Spinal cord (tissue), 10 donors: Measurements from ENCODE around the gene MMP10. TPM values are rescaled to one million over a fixed set of nuclear protein-coding genes. Genes with fewer than 3 reads are reported as not detected.
A peak's percentile ranks its signal among the peaks of the same experiment; 100 is the strongest.

Experiments used
- DNase-seq, 6 donors: peaks; one replicate each; pipeline versions ENCODE4 v3.0.0 to v3.0.0-alpha.2; 2013 to 2015; ENCODE audit warnings: low spot score in 6 of 6, low read depth in 4 of 6
- H3K27ac ChIP-seq: one replicate; pipeline ENCODE4 v1.5.1; 2013; ENCODE audit warnings: low read depth, low read length, control low read depth
- H3K27me3 ChIP-seq: one replicate; pipeline ENCODE4 v1.6.1; 2013; ENCODE audit warnings: low read length; ENCODE audit not compliant: control insufficient read depth, insufficient read depth
- H3K36me3 ChIP-seq: one replicate; pipeline ENCODE4 v1.6.1; 2013; ENCODE audit warnings: low read length; ENCODE audit not compliant: control insufficient read depth, insufficient read depth
- H3K4me1 ChIP-seq: one replicate; pipeline ENCODE4 v1.6.1; 2013; ENCODE audit warnings: low read length; ENCODE audit not compliant: control insufficient read depth, insufficient read depth
- H3K4me3 ChIP-seq: one replicate; pipeline ENCODE4 v1.5.1; 2013; ENCODE audit warnings: low read depth, low read length, control low read depth
- H3K9me3 ChIP-seq: one replicate; pipeline ENCODE4 v1.6.1; 2013; ENCODE audit warnings: low read length; ENCODE audit not compliant: control insufficient read depth, insufficient read depth
- WGBS: methylation state at CpG from one replicate; pipeline ENCODE4 v1.1.5; 2013; ENCODE audit warnings: missing lambda C conversion rate; ENCODE audit not compliant: insufficient coverage; 5-methylcytosine and 5-hydroxymethylcytosine counted together
- long read RNA-seq, 4 donors: transcript quantifications; one replicate each; lab custom pipeline, GENCODE V29; 2026
- polyA plus RNA-seq, 2 donors: library from polyadenylated mRNA; unstranded; fragments of 120-200 nt; gene quantifications; one replicate each; pipeline ENCODE4 v1.2.1, GENCODE V29; 2013; ENCODE audit not compliant: insufficient read length in 2 of 2
- total RNA-seq, 2 donors: library from RNA; depleted of rRNA in 1 of 2; stranded (reverse); fragments of 120-200 nt in 1 of 2; fragments of >200 nt in 1 of 2; gene quantifications; one replicate each; pipeline versions ENCODE4 v1.2.3 to v1.2.4, GENCODE V29; 2013 to 2014
- donor health status: healthy.

Gene MMP10
- total RNA-seq (under 1 TPM in 1 of 2 donors, not detected in 1; 0.39 TPM), polyA plus RNA-seq (not detected)
- long read RNA-seq, donor 1 = 0 reads
- long read RNA-seq, donor 2 = 0 reads
- long read RNA-seq, donor 3 = 0 reads
- long read RNA-seq, donor 4 = 0 reads

GRCh38 chr11:102780491-102780918 is at the start of gene MMP10:
Gene MMP10, minus strand, starts transcription at chr11:102780628. Its CDS starts 37 bp downstream, at chr11:102780591.
- H3K4me3 ChIP-seq = no peak within 1 kb of the TSS
- no peaks in the 10 kb centered on the region for H3K4me1 ChIP-seq
- no CpG with 5 or more reads among the region's 2 CpGs for WGBS
- H3K27ac ChIP-seq = no peak within 1 kb of the TSS
- H3K27me3 ChIP-seq = no peaks in the 10 kb centered on the region
- no peak for DNase-seq
- H3K9me3 ChIP-seq = no peaks in the 10 kb centered on the region
- H3K36me3 ChIP-seq = no peaks in the 10 kb centered on the region

- peak in 2 of 6 donors; percentile 59 to 86 for DNase-seq
- H3K4me3 ChIP-seq = no peak overlapping the region
- H3K36me3 ChIP-seq = no peaks in the 10 kb centered on the region
- H3K27ac ChIP-seq = no peak overlapping the region
- peaks cover 2% of the 10 kb centered on the region for H3K27me3 ChIP-seq
- H3K4me1 ChIP-seq = peaks cover 4% of the 10 kb centered on the region
- WGBS = 50% methylated on average over 3 of the region's 6 CpGs
- H3K9me3 ChIP-seq = peaks cover 3% of the 10 kb centered on the region
These were observed 49.0 kb upstream of the MMP10 start for GRCh38 chr11:102829316-102830000.

- Histone ChIP-seq H3K27me3 (no peaks in the 10 kb centered on the region), H3K4me3 (no peak overlapping the region), H3K27ac (no peak overlapping the region), H3K36me3 (no peaks in the 10 kb centered on the region), H3K4me1 (no peaks in the 10 kb centered on the region), H3K9me3 (peaks cover 6% of the 10 kb centered on the region)
- DNase-seq = no peak
- WGBS = no CpG with 5 or more reads among the region's 1 CpG
These were observed 44.1 kb upstream of the MMP10 start for GRCh38 chr11:102824556-102824955.

- no peaks in the 10 kb centered on the region for H3K36me3 ChIP-seq
- DNase-seq = no peak
- H3K4me1 ChIP-seq = no peaks in the 10 kb centered on the region
- no peaks in the 10 kb centered on the region for H3K27me3 ChIP-seq
- no peak overlapping the region for H3K4me3 ChIP-seq
- peaks cover 3% of the 10 kb centered on the region for H3K9me3 ChIP-seq
- WGBS = 93% methylated on average over 6 of the region's 6 CpGs
- H3K27ac ChIP-seq = no peak overlapping the region
These were observed 39.1 kb upstream of the MMP10 start for GRCh38 chr11:102819491-102819890.

GRCh38 chr11:102813484-102813883 is 33.1 kb upstream of the MMP10 start:
- no peaks in the 10 kb centered on the region for H3K27me3 ChIP-seq
- DNase-seq = no peak
- no peaks in the 10 kb centered on the region for H3K4me1 ChIP-seq
- no peaks in the 10 kb centered on the region for H3K9me3 ChIP-seq
- WGBS = 88% methylated on average over 1 of the region's 1 CpG
- no peak overlapping the region for H3K27ac ChIP-seq
- H3K36me3 ChIP-seq = no peaks in the 10 kb centered on the region
- no peak overlapping the region for H3K4me3 ChIP-seq

- Histone ChIP-seq H3K27ac (no peak overlapping the region), H3K36me3 (no peaks in the 10 kb centered on the region), H3K27me3 (no peaks in the 10 kb centered on the region), H3K4me3 (no peak overlapping the region), H3K4me1 (no peaks in the 10 kb centered on the region), H3K9me3 (no peaks in the 10 kb centered on the region)
- DNase-seq = peak in 2 of 6 donors; percentile 12 to 32
- WGBS = no CpG with 5 or more reads among the region's 3 CpGs
These were observed 31.8 kb upstream of the MMP10 start for GRCh38 chr11:102812188-102812587.

GRCh38 chr11:102810950-102811660 is 30.7 kb upstream of the MMP10 start:
- Histone ChIP-seq H3K9me3 (no peaks in the 10 kb centered on the region), H3K27ac (no peak overlapping the region), H3K36me3 (no peaks in the 10 kb centered on the region), H3K4me3 (no peak overlapping the region), H3K27me3 (no peaks in the 10 kb centered on the region), H3K4me1 (no peaks in the 10 kb centered on the region)
- 4% methylated on average over 3 of the region's 3 CpGs for WGBS
- DNase-seq = peak in 2 of 6 donors; percentile 51 to 78

GRCh38 chr11:102809971-102810370 is 29.5 kb upstream of the MMP10 start:
- H3K27ac ChIP-seq = no peak overlapping the region
- no peaks in the 10 kb centered on the region for H3K4me1 ChIP-seq

GRCh38 chr11:102807921-102808320 is 27.5 kb upstream of the MMP10 start:
- Histone ChIP-seq H3K4me3 (no peak overlapping the region), H3K4me1 (no peaks in the 10 kb centered on the region), H3K27ac (no peak overlapping the region), H3K9me3 (no peaks in the 10 kb centered on the region), H3K27me3 (no peaks in the 10 kb centered on the region), H3K36me3 (no peaks in the 10 kb centered on the region)
- no peak for DNase-seq
- 43% methylated on average over 16 of the region's 19 CpGs for WGBS

More at GRCh38 chr11:102809971-102810370, 29.5 kb upstream of the MMP10 start:
- Histone ChIP-seq H3K36me3 (no peaks in the 10 kb centered on the region), H3K27me3 (no peaks in the 10 kb centered on the region), H3K4me3 (no peak overlapping the region), H3K9me3 (no peaks in the 10 kb centered on the region)
- DNase-seq = no peak
- 89% methylated on average over 1 of the region's 2 CpGs for WGBS
